Stomach (tissue), 4 donors: ENCODE results near the gene DENND2A.

Source experiments
- POLR2A ChIP-seq, 4 donors: fragments of 450-650 bp; IDR thresholded peaks; one replicate each; pipeline ENCODE4 v1.6.1; 2016; ENCODE audit warnings: antibody characterized with exemption in 4 of 4, control low read depth in 2 of 4, mild to moderate bottlenecking in 1 of 4, moderate library complexity in 1 of 4
- TF ChIP-seq, protein P1 (sequence below), 7 experiments: fragments of 450-650 bp in 4 of 7; fragments of 200-600 bp in 3 of 7; sonication (generic) in 3 of 7; IDR thresholded peaks; one replicate each; pipeline ENCODE4 v1.5.1; 2016 to 2019; ENCODE audit warnings: antibody characterized with exemption in 7 of 7, control low read depth in 2 of 7, mild to moderate bottlenecking in 1 of 7

DNA sequence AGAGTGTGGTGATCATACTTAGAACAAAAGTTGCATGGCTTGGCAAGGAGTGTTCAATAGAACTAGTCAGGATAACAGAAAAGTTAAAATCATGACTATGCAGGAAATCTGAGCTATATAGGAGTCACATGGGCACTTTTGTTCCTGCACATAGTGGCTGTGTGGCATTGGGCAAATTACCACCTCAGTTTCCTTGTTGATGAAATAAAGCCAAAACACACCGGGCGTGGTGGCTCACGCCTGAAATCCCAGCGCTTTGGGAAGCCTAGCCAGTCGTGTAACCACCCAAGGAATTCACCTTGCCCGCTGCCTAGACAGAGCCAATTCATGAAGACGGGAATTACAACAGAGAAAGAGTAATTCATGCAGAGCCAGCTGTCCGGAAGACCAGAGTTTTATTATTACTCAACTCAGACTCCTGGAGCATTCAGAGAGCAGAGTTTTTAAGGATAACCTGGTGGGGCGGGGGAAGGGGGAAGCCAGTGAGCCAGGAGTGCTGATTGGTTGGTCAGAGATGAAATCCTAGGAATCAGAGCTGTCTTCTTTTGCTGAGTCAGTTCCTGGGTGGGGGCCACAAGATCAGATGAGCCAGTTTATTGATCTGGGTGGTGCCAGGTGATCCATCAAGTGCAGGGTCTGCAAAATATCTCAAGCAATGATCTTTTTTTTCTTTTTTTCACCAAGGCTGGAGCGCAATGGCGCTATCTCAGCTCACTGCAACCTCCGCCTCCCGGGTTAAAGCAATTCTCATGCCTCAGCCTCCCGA lies 154.9 kb downstream of the DENND2A start:
- TF ChIP-seq, protein P1, sequence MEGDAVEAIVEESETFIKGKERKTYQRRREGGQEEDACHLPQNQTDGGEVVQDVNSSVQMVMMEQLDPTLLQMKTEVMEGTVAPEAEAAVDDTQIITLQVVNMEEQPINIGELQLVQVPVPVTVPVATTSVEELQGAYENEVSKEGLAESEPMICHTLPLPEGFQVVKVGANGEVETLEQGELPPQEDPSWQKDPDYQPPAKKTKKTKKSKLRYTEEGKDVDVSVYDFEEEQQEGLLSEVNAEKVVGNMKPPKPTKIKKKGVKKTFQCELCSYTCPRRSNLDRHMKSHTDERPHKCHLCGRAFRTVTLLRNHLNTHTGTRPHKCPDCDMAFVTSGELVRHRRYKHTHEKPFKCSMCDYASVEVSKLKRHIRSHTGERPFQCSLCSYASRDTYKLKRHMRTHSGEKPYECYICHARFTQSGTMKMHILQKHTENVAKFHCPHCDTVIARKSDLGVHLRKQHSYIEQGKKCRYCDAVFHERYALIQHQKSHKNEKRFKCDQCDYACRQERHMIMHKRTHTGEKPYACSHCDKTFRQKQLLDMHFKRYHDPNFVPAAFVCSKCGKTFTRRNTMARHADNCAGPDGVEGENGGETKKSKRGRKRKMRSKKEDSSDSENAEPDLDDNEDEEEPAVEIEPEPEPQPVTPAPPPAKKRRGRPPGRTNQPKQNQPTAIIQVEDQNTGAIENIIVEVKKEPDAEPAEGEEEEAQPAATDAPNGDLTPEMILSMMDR (IDR thresholded peaks at IDR 0.05): no peak
- no peak for TF ChIP-seq POLR2A (IDR thresholded peaks at IDR 0.05)
